Measurements from ENCODE around the gene NFATC1. TPM values are rescaled to one million over a fixed set of nuclear protein-coding genes. Genes with fewer than 3 reads are reported as not detected.

Gene NFATC1
- total RNA-seq, 1 donor from 2014 or later: 18.6 TPM

DNA sequence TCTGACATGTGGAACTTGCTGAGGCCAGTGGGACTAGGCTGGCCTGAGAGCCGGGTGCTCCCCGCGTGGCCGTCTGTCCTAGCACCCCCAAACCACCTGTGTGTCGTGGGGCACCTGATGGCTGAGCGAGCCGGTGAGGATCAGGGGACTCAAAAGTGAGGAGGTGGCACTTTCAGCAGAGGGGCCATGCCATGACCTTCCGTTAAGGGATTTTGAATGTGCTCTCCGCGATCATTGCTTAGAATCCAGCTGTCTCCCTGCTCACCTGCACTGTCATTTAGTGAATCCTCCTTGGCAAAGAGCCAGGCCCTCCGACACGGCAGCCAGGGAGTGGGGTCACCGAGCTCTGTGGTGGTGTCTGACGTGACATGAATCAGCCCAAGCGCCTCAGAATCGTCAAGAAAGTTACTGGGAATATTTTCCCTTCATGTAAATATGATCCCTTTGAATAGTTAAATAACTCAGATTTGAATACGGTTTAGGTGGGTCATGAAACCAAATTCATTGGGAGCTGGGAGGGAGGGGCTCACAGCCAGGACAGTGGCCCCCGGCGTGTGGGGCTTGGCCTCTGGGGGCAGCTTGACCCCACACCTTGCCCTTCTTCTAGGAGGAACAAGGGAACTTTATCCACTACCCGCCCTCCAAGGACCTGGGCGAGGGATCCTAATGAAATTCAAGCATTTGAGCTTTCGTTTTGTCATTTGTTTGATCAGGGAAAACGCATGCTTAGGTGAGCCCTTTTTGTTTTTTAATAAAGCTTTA, 9.5 kb downstream of the NFATC1 start:
- no peak for DNase-seq

DNA sequence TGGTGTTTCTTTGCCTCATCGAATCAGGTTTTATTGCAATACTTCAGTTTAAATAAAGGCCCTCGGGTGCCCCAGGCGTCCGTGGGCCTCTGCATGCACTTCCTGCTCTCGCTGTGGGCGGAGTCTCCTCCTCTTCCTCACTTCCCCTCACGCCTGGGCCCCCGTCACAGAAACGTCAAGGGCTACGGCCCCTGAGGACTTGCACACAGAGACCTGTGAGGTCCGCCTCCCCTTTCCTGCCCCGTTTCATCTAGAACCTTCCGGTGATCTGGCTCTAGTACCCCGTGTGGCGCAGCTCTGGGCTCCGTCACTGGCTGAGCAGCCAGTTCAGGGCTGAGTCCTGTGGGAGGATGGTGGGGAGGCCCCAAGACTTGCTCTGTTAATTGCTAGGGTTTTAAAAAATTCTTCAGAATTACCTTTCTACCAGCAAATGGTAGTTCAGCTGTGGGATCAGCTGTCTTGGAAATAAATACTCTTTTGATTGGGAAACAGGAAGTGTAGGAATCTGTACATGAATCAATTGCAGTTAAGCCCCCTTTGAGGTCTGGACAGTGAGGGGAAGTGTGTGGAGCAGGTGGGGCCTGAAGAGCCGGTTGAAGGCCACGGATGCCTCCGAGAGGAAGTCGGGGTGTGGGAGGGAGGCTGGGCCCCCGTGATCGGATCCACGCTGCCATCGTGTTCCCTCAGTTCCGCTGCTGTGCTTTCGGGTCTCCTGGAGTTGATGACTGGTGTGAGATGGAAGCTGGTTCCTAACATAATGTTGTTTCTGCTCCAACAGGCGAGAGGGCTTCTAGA, 10.2 kb downstream of the NFATC1 start:
- DNase-seq: no peak

DNA sequence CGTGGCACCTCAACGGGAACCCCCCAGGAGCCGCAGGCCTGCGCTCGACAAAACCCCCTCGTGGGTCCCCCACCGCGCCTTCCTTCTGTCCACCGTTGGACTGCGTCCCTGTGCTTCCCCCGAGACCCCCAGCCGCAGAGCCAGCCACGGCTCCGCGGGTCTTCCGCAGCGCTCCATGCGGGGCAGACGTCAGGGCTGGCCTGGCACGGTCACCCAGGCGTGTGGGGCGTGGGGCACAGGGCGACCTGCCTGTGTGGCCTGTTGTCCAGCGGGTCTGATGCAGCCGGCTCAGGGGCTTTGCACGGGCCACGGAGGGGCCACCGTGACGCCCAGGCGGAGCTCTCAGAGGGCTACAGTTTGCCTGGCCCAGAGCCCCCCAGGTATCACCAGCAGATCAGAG, 11.0 kb downstream of the NFATC1 start:
- no peak for DNase-seq

DNA sequence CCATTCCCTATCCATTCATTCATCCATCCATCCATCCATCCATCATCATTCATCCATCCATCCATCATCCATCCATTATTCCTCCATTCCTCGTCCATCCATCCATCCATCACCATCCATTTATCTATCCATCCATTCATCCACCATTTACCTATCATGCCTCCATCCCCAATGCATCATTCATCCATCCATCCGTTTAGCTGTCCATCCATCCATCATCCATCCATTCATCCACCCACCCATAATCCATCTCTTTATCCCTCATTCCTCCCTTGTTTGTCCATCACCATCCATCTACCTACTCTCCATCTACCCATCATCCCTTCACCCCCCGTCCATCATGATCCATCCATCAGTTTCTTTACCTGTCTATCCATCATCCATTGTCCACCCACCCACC, 13.6 kb downstream of the NFATC1 start:
- no peak for DNase-seq

DNA sequence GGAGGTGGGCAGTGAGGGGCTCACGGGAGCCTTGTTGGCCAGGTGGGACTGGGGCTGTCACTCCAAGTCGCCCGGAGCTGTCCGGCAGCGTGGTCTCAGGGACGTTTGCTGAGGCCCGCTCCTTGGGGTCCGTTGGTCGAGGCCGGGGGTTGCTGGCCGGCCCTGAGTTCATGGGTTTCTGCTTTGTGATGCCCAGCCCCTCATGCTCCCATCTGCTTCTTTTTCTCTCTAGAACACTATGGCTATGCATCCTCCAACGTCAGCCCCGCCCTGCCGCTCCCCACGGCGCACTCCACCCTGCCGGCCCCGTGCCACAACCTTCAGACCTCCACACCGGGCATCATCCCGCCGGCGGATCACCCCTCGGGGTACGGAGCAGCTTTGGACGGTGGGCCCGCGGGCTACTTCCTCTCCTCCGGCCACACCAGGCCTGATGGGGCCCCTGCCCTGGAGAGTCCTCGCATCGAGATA, 14.5 kb downstream of the NFATC1 start:
- DNase-seq: no peak

DNA sequence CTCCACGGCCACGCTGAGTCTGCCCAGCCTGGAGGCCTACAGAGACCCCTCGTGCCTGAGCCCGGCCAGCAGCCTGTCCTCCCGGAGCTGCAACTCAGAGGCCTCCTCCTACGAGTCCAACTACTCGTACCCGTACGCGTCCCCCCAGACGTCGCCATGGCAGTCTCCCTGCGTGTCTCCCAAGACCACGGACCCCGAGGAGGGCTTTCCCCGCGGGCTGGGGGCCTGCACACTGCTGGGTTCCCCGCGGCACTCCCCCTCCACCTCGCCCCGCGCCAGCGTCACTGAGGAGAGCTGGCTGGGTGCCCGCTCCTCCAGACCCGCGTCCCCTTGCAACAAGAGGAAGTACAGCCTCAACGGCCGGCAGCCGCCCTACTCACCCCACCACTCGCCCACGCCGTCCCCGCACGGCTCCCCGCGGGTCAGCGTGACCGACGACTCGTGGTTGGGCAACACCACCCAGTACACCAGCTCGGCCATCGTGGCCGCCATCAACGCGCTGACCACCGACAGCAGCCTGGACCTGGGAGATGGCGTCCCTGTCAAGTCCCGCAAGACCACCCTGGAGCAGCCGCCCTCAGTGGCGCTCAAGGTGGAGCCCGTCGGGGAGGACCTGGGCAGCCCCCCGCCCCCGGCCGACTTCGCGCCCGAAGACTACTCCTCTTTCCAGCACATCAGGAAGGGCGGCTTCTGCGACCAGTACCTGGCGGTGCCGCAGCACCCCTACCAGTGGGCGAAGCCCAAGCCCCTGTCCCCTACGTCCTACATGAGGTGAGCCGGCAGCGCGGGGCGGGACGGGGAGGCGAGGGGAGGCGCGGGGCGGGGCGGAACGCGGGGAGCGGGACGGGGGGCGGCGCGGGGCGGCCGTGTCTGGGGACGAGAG, 15.2 kb downstream of the NFATC1 start:
- no peak for DNase-seq

DNA sequence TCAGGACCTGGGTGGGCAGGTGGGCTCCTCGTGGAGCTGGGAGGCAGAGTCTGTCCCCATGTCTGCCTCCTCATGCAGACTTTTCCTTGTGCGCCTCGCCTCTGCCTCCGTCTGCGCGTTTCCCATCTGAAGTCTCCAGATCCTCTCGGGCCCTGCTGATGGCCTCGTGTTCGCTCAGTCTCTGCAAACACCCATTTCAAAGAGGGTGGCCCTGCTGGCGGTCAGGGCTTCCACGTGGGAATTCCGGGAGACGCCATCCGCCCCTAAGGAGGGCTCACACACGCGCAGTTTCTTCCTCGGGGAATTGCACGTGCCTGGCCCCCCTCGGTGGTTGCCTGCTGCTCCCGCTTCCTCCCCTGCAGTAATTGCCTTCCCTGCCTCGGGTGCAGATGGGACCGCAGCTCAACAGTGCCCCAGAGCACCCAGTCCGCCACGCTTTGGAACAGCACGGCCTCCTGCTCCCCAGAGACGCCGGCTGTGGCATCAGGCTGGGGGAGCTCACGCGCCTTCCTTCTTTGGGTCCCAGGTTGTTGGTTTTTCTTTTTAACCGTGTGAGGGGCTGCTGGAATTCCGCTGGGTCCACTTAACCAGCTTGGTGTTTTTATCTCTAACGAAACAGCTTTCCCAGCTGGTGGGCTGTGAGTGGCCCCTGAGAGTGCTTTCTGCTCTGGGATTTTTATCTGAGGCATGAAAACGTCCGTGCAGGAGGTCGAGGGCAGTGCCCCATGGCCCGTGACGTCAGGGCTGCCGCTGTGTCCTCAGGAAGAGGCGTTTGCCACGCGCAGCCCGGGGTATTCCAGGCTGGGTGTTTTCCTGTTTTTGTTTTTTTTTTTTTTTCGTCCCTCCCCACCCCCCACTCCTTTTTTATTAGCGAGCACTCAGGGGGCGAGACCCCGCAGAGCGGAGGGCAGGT, 16.1 kb downstream of the NFATC1 start:
- no peak for DNase-seq

DNA sequence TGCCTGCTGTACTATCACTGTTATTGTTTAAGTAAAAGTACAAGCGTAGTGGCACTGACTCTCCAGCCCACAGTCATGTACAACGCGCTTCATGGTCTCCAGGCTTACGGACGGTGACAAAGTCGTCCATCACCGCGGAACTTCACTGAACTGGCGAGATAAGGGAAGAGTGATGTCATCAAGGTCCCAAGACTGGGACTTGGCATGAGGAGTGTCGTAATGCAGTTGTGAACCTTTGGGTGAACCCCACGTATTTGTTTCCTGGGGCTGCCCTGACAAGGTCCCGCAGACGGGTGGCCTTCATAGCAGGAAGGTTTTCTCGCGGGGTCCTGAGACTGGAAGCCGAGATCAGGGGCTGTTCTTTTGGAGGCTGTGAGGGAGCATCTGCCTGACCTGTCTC, 17.3 kb downstream of the NFATC1 start:
- no peak for DNase-seq

DNA sequence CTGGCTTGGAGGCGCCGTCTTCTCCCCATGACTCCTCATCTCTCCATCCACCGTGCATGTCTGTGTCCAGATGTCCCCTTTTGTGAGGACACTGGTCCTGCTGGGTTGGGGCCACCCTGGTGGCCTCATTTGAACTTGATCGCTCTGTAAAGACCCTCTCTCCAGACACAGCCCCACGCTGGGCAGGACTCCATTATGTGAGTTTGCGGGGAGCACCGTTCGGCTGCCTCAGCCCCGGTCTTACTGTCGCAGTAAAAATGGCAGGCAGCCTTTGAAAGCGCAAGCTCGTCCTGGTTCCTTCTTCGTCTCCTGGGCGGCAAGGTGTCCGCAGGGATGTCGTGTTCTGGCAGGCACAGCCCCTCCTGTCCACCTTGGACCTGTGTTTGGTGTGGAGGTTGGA, 17.7 kb downstream of the NFATC1 start:
- DNase-seq: no peak

DNA sequence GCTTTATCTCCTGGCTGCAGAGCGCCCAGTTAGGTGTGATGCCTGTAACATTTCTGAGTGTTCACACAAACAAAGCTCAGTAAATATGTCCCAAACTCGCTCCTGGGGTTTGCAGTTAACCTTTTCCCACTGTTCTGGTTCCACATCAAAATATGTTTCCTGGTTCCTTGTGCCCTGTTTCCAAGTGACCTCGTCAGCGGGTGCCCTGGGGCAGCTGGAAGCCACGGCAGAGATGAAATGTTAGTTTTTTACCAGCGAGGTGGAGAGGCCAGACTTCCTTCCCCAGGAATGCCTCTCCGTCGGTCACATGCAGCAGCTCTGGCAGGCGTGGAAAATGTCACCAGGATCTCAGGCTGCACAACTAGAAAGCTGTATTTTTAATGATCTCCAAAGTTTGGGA, 18.2 kb downstream of the NFATC1 start:
- no peak for DNase-seq

DNA sequence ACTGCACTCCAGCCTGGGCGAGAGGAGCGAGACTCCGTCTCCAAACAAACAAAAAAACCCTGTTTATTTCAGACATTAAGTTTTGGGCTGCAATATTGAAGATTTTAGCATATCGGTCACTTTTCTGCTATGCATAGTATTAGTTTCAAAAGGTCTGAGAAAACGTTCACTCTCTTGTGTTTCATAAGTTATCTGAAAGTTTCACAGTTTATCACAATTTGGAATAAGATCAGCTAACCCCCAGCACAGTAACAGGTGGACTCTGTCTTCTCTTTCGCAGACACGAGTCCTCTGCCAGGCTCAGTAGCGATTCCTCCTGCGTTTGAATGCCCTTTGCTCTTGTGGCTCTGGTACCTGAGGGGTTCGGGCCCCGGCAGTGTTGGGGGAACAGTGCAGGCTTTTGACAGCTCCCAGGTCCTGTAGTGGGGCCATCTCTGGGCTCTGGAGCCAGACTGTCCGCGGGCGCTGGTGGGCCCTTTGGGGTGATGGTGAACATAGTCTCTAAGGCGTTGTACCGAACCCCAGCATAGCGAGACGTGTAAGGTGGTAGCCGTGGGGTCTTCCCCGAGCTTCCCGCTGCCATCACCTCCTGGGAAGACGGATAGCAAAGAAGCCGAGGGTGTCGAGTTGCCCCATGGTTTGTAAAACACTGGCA, 20.4 kb downstream of the NFATC1 start:
- DNase-seq: no peak

DNA sequence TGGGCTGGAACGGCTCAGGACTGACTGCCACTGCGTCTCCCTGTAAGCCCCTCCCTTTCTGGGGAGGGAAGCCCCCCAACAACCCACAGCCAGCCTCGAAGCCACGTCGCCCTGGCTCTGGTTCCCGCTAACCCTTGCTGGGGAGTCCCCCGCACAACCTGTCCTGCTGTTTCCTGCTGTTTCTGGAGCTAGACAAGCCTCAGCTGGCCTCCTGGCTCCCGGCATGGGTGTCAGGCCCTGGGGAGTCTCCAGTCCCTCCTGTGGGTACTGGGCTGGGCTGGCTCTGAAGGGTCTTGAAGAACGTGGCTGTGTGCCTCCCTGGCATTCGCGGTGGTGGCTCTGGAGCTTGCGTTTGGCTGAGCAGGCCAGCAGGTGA, 20.9 kb downstream of the NFATC1 start:
- DNase-seq: no peak

DNA sequence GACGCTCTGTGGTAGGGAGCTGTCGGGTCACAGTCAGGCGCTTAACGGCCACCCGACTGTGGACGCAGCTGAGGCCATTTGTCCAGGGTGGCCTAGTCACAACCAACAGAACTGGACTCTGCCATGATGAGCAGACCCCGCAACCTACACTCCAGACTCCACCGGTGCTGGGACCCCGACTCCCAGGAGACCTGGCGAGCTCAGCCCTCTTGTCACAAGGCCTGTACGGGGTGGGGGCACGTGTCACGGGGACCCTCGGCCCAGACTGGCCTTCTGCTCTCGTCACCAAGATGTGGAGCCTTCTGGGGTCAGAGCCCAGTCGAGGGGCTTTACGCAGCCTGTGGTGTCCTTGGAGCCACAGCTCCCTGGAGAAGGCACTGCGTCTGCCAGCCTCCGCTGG, 22.5 kb downstream of the NFATC1 start:
- DNase-seq: no peak

DNA sequence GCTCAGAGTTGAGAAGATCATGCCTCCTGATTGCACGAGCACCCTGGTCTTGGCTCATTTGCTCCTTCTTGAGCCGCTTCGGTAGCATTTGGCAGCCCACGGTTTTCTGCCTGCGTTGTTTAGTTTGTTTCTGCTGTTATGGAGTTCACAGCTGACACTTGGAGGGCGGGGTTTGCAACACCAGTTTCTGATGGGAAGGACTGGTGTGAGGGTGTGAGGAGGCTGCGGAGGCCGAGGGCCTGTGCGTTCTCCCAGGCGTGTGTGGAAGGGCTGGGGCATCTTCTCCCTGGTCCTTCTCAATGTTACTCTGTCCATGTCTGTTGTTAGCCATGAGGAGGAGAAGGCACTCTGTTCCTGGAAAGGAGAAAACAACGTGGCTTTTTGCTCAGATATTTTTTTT, 22.9 kb downstream of the NFATC1 start:
- no peak for DNase-seq

DNA sequence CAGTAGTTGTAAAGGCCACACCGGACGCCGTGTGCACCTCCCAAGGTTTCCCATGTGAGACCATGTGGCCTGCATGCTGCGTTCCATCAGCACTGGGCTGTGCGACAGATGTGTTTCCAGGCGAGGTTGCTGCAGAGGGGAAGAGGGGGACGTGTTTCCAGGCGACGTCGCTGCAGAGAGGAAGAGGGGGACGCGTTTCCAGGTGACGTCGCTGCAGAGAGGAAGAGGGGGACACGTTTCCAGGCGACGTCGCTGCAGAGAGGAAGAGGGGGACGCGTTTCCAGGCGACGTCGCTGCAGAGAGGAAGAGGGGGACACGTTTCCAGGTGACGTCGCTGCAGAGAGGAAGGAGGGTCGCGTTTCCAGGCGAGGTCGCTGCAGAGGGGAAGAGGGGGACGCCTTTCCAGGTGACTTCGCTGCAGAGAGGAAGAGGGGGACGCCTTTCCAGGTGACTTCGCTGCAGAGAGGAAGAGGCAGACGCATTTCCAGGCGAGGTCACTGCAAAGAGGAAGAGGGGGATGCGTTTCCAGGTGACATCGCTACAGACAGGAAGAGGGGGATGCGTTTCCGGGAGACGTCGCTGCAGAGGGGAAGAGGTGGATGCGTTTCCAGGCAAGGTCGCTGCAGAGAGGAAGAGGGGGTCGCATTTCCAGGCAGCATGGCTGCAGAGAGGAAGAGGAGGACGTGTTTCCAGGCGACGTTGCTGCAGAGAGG, 24.5 kb downstream of the NFATC1 start:
- no peak for DNase-seq

DNA sequence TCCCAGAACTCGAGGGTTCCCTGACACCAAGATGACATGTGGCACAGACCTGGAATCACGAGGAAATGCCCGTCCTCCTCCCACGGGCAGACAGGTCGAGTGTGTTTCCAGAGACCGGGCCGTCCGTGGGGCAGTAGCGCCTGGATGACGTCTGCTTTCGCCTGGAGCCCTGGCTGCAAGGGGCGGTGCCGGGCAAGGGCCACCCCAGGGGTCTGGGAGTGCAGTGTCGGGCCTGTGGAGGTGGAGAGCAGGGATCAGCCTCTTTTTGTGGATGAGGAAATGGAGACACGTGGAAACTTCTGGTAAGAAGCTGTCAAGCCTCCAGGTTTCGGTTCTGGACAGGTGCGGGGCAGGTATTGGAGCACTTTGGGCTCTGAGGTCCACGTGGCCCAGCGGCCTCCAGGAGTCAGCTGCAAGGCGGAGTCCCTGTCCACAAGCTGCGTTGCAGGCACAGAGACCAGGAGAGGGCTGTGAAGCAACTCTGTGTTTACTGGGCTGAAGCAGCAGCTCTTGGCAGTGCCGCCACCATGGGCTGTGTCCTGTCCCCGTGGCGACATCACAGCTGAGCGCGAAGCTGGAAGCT, 25.6 kb downstream of the NFATC1 start:
- DNase-seq: no peak

DNA sequence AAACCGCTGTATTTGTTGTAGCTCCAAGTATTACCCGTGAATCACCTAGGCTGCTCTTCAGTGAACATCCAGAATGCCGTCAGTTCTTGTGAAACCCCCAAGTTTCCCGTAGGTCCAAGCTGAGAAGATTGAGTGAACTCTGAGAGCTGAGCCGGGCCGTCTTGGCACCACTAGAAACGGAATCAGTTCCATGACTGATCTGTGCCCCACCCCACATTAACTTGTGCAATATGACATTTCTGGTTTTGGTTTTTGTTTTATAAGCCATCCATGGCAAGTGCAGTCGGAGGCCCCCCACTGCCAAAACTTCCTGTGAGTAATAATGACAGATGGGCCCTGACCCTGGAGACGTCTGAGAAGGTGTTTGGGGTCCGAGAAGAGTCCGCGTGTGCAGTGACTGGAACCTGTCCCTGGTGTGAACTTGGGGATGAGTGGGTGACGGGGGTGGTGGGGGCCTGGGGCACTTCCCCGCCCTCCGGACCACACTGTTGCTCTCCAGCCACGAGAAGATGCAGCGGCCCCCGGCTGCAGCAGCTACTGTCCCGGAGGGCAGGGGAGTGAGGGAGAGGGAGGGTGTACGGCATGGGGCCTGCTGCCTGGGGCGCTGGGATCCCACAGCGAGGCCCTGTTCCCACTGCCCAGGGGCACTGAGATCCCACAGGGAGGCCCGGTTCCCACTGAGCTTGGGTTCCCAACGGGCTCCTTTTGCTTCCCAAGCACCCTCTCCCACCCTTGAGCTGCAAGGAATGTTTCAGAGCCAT, 26.5 kb downstream of the NFATC1 start:
- DNase-seq: no peak

DNA sequence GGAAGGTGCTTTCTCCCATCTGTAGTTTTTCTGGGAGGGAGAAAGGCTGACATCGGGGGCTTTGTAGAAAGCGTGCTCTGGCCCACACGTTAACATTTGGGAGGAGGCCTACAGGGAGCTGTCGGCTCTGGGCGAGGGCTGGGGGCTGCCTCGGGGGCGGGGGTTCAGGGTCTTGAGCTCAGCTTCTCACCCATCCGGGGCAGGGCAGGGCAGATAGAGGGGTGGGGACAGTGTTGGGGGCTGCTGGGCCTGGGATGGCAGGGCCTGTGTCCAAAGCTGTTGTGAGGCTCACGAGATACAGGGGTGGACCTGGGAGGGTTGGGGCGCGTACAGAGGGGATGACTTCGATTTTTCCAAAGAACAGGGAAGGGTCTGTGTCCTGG, 27.0 kb downstream of the NFATC1 start:
- DNase-seq: no peak
